H9 (cell line): ENCODE results near the gene RNF214. TPM values are rescaled to one million over a fixed set of nuclear protein-coding genes. Genes with fewer than 3 reads are reported as not detected.

Experiments used
- DNase-seq: peaks from one replicate; pipeline ENCODE4 v3.0.0-alpha.2; 2017
- H2AFZ ChIP-seq: one replicate; pipeline ENCODE4 v1.6.1; 2013; ENCODE audit warnings: mild to moderate bottlenecking, low read length, control low read depth, moderate library complexity
- H2AK5ac ChIP-seq: 2 replicates; pipeline ENCODE4 v1.6.1; 2013; ENCODE audit warnings: low read length, control low read depth, mixed read lengths; ENCODE audit not compliant: insufficient read length
- H2BK120ac ChIP-seq: one replicate; pipeline ENCODE4 v1.6.1; 2013; ENCODE audit warnings: low read depth, mild to moderate bottlenecking, low read length, control low read depth, inconsistent platforms; ENCODE audit not compliant: poor library complexity, severe bottlenecking
- H2BK12ac ChIP-seq: 2 replicates; pipeline ENCODE4 v1.6.1; 2013; ENCODE audit warnings: low read length, control low read depth, mixed read lengths, low read depth; ENCODE audit not compliant: insufficient read length
- H2BK15ac ChIP-seq: 2 replicates; pipeline ENCODE4 v1.6.1; 2013; ENCODE audit warnings: low read depth, low read length, control low read depth
- H2BK20ac ChIP-seq: one replicate; pipeline ENCODE4 v1.6.1; 2013; ENCODE audit warnings: low read depth, mild to moderate bottlenecking, low read length, control low read depth, inconsistent platforms; ENCODE audit not compliant: poor library complexity, severe bottlenecking
- H2BK5ac ChIP-seq: 2 replicates; pipeline ENCODE4 v1.6.1; 2013; ENCODE audit warnings: low read length, control low read depth, mixed read lengths; ENCODE audit not compliant: insufficient read length
- H3K14ac ChIP-seq: 2 replicates; pipeline ENCODE4 v1.6.1; 2013; ENCODE audit warnings: low read length, control low read depth; ENCODE audit not compliant: insufficient read depth
- H3K18ac ChIP-seq: 2 replicates; pipeline ENCODE4 v1.6.1; 2013; ENCODE audit warnings: low read depth, mild to moderate bottlenecking, mixed read lengths, low read length, control low read depth; ENCODE audit not compliant: insufficient read length
- H3K23ac ChIP-seq: 2 replicates; pipeline ENCODE4 v1.6.1; 2013; ENCODE audit warnings: low read length, control low read depth, mixed read lengths, low read depth; ENCODE audit not compliant: insufficient read length
- H3K23me2 ChIP-seq: 2 replicates; pipeline ENCODE4 v1.6.1; 2013; ENCODE audit warnings: low read depth, mild to moderate bottlenecking, mixed read lengths, low read length, control low read depth; ENCODE audit not compliant: insufficient read length, poor library complexity, severe bottlenecking
- H3K27ac ChIP-seq: 2 replicates; pipeline ENCODE4 v1.5.1; 2013; ENCODE audit warnings: low read length, control low read depth, mixed read lengths, low read depth; ENCODE audit not compliant: insufficient read length
- H3K27me3 ChIP-seq: 2 replicates; pipeline ENCODE4 v1.6.1; 2013; ENCODE audit warnings: low read length, control low read depth, inconsistent platforms; ENCODE audit not compliant: insufficient read depth
- H3K4ac ChIP-seq: 2 replicates; pipeline ENCODE4 v1.6.1; 2013; ENCODE audit warnings: low read depth, mild to moderate bottlenecking, control low read depth, inconsistent platforms, low read length, moderate library complexity
- H3K4me1 ChIP-seq: 2 replicates; pipeline ENCODE4 v1.6.1; 2013; ENCODE audit warnings: low read length, control low read depth, inconsistent platforms; ENCODE audit not compliant: insufficient read depth
- H3K4me2 ChIP-seq: 2 replicates; pipeline ENCODE4 v1.6.1; 2013; ENCODE audit warnings: low read length, control low read depth, mixed read lengths; ENCODE audit not compliant: insufficient read length, insufficient read depth
- H3K56ac ChIP-seq: 2 replicates; pipeline ENCODE4 v1.6.1; 2013; ENCODE audit warnings: low read depth, mild to moderate bottlenecking, mixed read lengths, low read length, control low read depth; ENCODE audit not compliant: insufficient read length
- H3K79me1 ChIP-seq: 2 replicates; pipeline ENCODE4 v1.6.1; 2013; ENCODE audit warnings: low read depth, mild to moderate bottlenecking, moderate library complexity, low read length, control low read depth, inconsistent platforms; ENCODE audit not compliant: insufficient read depth, poor library complexity, severe bottlenecking
- H3K79me2 ChIP-seq: 2 replicates; pipeline ENCODE4 v1.6.1; 2013; ENCODE audit warnings: low read length, control low read depth, inconsistent platforms; ENCODE audit not compliant: insufficient read depth
- H3K9ac ChIP-seq: 2 replicates; pipeline ENCODE4 v1.6.1; 2013; ENCODE audit warnings: low read length, control low read depth, mixed read lengths; ENCODE audit not compliant: insufficient read length; ENCODE audit errors: extremely low read depth
- H3K9me3 ChIP-seq: one replicate; pipeline ENCODE4 v1.6.1; 2013; ENCODE audit warnings: low read depth, low read length, inconsistent platforms; ENCODE audit not compliant: control insufficient read depth
- H3T11ph ChIP-seq: one replicate; pipeline ENCODE4 v1.6.1; 2013; ENCODE audit warnings: mild to moderate bottlenecking, low read length, control low read depth, inconsistent platforms
- H4K20me1 ChIP-seq: one replicate; pipeline ENCODE4 v1.6.1; 2013; ENCODE audit not compliant: control insufficient read depth, insufficient read length, insufficient read depth
- H4K5ac ChIP-seq: 2 replicates; pipeline ENCODE4 v1.6.1; 2013; ENCODE audit warnings: low read depth, mild to moderate bottlenecking, mixed read lengths, low read length, control low read depth; ENCODE audit not compliant: insufficient read length
- H4K8ac ChIP-seq: replicated peaks from 2 replicates; pipeline ENCODE4 v1.6.1; 2013; ENCODE audit warnings: low read length, control low read depth, mixed read lengths, low read depth; ENCODE audit not compliant: insufficient read length
- H4K91ac ChIP-seq: 2 replicates; pipeline ENCODE4 v1.6.1; 2013; ENCODE audit warnings: low read depth, mild to moderate bottlenecking, moderate library complexity, mixed read lengths, low read length, control low read depth; ENCODE audit not compliant: insufficient read length
- H3K27ac Mint-ChIP-seq, 3 experiments: 2 replicates in 2 of 3; 3 replicates in 1 of 3; pipeline ENCODE4 v1.8.0; 2020 to 2021; ENCODE audit warnings: mixed read lengths in 3 of 3, mild to moderate bottlenecking in 1 of 3, moderate library complexity in 1 of 3
- H3K27me3 Mint-ChIP-seq: 2 replicates; pipeline ENCODE4 v1.8.0; 2021; ENCODE audit warnings: low read depth, mild to moderate bottlenecking, moderate library complexity, mixed read lengths
- H3K36me3 Mint-ChIP-seq, 3 experiments: 2 replicates in 2 of 3; 3 replicates in 1 of 3; pipeline ENCODE4 v1.8.0; 2020 to 2021; ENCODE audit warnings: low read depth in 3 of 3, mixed read lengths in 3 of 3; ENCODE audit not compliant: insufficient read depth in 1 of 3
- H3K4me1 Mint-ChIP-seq, 2 experiments: 2 replicates each; pipeline ENCODE4 v1.8.0; 2020; ENCODE audit warnings: mixed read lengths in 2 of 2
- H3K4me3 Mint-ChIP-seq, 2 experiments: 2 replicates in 1 of 2; 3 replicates in 1 of 2; pipeline ENCODE4 v1.8.0; 2020 to 2021; ENCODE audit warnings: mild to moderate bottlenecking in 2 of 2, mixed read lengths in 2 of 2, moderate library complexity in 1 of 2
- H3K9me3 Mint-ChIP-seq, 2 experiments: 2 replicates in 1 of 2; 3 replicates in 1 of 2; pipeline ENCODE4 v1.8.0; 2020; ENCODE audit warnings: mild to moderate bottlenecking in 2 of 2, mixed read lengths in 2 of 2, moderate library complexity in 1 of 2
- WGBS: extraction: QIAGEN DNeasy Blood & Tissue Kit; methylation state at CpG from one replicate; pipeline ENCODE4 v1.1.7; 2013; ENCODE audit warnings: missing lambda C conversion rate, low lambda C conversion rate, mixed read lengths; ENCODE audit not compliant: insufficient read length; ENCODE audit errors: extremely low coverage; 5-methylcytosine and 5-hydroxymethylcytosine counted together
- total RNA-seq: library from RNA; stranded (reverse); gene quantifications from 2 replicates; pipeline ENCODE4 v1.2.1, GENCODE V29; 2021
- TF ChIP-seq, protein P1 (sequence below): fragments of 200-600 bp; sonication (generic); conservative IDR thresholded peaks from 3 replicates; pipeline ENCODE4 v1.8.0; 2021; ENCODE audit warnings: antibody characterized with exemption, mild to moderate bottlenecking

The RNF214 gene
- total RNA-seq, 1 experiment from 2014 or later: 26.0 TPM

DNA sequence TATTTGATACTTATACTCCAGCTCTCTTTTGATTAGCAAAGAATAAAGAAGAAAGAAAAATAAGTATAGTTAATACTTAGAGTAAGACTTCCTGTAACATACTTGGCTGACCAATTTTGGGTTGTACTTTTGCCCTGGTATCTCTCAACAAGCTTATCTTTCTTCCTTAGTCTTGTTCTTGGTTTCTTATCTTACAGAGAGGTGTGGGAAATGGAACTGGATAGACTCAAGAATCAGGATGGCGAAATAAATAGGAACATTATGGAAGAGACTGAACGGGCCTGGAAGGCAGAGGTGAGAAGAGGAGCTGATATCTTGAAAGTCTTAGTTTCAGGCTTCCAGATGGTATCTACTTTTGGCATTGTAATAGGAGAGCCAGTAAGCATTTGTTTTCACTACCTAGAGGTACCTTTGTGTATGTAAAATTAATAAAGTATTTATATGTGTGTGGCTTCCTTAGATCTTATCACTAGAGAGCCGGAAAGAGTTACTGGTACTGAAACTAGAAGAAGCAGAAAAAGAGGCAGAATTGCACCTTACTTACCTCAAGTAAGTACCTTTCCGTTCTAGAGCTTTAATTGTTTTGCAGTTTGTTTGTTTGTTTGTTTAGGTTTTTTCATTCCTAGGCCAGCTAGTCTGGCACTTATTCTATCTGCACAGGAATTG is 47.4 kb downstream of the RNF214 start:
- H4K20me1 ChIP-seq: no peaks in the 10 kb centered on the region
- H3K4me2 ChIP-seq: no peak overlapping the region
- H3K4me1 ChIP-seq: no peaks in the 10 kb centered on the region
- H2BK12ac ChIP-seq: no peak overlapping the region
- H3K56ac ChIP-seq: no peak overlapping the region
- peaks cover 18 to 52% (median 52%) of the 10 kb centered on the region in 3 experiments; a peak in 6 of 7 replicates for H3K36me3 Mint-ChIP-seq
- H3K27me3 ChIP-seq: no peaks in the 10 kb centered on the region
- no CpG with 5 or more reads among the region's 4 CpGs for whole genome bisulfite sequencing
- DNase-seq: no peak
- no peak overlapping the region for H2BK15ac ChIP-seq
- H2BK120ac ChIP-seq: no peak overlapping the region
- no peak overlapping the region for H3K27ac Mint-ChIP-seq
- no peak overlapping the region for H2AK5ac ChIP-seq
- no peak overlapping the region for H3K9ac ChIP-seq
- no peak overlapping the region; a peak in 1 of 5 replicates for H3K4me3 Mint-ChIP-seq
- no peak overlapping the region for H4K5ac ChIP-seq
- H2BK5ac ChIP-seq: no peak overlapping the region
- H3K9me3 ChIP-seq: no peaks in the 10 kb centered on the region
- H3K18ac ChIP-seq: no peak overlapping the region
- H3K23ac ChIP-seq: no peak overlapping the region
- no peaks in the 10 kb centered on the region for H3K79me2 ChIP-seq
- no peak overlapping the region for H4K91ac ChIP-seq
- no peaks in the 10 kb centered on the region for H3K9me3 Mint-ChIP-seq
- no peak overlapping the region for H3K27ac ChIP-seq
- TF ChIP-seq, protein P1, sequence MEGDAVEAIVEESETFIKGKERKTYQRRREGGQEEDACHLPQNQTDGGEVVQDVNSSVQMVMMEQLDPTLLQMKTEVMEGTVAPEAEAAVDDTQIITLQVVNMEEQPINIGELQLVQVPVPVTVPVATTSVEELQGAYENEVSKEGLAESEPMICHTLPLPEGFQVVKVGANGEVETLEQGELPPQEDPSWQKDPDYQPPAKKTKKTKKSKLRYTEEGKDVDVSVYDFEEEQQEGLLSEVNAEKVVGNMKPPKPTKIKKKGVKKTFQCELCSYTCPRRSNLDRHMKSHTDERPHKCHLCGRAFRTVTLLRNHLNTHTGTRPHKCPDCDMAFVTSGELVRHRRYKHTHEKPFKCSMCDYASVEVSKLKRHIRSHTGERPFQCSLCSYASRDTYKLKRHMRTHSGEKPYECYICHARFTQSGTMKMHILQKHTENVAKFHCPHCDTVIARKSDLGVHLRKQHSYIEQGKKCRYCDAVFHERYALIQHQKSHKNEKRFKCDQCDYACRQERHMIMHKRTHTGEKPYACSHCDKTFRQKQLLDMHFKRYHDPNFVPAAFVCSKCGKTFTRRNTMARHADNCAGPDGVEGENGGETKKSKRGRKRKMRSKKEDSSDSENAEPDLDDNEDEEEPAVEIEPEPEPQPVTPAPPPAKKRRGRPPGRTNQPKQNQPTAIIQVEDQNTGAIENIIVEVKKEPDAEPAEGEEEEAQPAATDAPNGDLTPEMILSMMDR: no peak
- no peaks in the 10 kb centered on the region for H3K79me1 ChIP-seq
- H3K4me1 Mint-ChIP-seq: peaks cover 0 to 2% of the 10 kb centered on the region in 2 experiments; a peak in 1 of 4 replicates
- H3T11ph ChIP-seq: no peak overlapping the region
- no peak overlapping the region for H4K8ac ChIP-seq
- H3K27me3 Mint-ChIP-seq: no peaks in the 10 kb centered on the region
- no peaks in the 10 kb centered on the region for H3K23me2 ChIP-seq
- no peak overlapping the region for H2AFZ ChIP-seq
- no peak overlapping the region for H3K14ac ChIP-seq
- H3K4ac ChIP-seq: no peak overlapping the region
- H2BK20ac ChIP-seq: no peak overlapping the region
